HepG2 (cell line): ENCODE measurements around the gene TGM3.

Source experiments
- ARNT2 ChIP-seq: sonication (generic); formaldehyde crosslinking; IDR thresholded peaks from 2 replicates; pipeline ENCODE4 v1.8.0; 2022; ENCODE audit warnings: mild to moderate bottlenecking, low read depth, missing genetic modification reagents, moderate library complexity
- CTCF ChIP-seq: sonication (generic); formaldehyde crosslinking; IDR thresholded peaks from 2 replicates; pipeline ENCODE4 v1.5.0; 2020; ENCODE audit warnings: mild to moderate bottlenecking, missing genetic modification reagents, moderate library complexity
- FOXO4 ChIP-seq: sonication (generic); formaldehyde crosslinking; conservative IDR thresholded peaks from 2 replicates; pipeline ENCODE4 v1.8.1; 2023; ENCODE audit warnings: missing genetic modification reagents
- MIER2 ChIP-seq: IDR thresholded peaks from 2 replicates; pipeline ENCODE4 v1.6.1; 2016; ENCODE audit warnings: missing biosample characterization, missing genetic modification reagents
- MTF1 ChIP-seq: sonication (generic); formaldehyde crosslinking; IDR thresholded peaks from 2 replicates; pipeline ENCODE4 v1.5.0; 2020; ENCODE audit warnings: missing genetic modification reagents
- NBN ChIP-seq: fragments of 450-650 bp; conservative IDR thresholded peaks from 2 replicates; pipeline ENCODE4 v1.6.1; 2017
- POLR2A ChIP-seq, 2 experiments: IDR thresholded peaks; 2 replicates each; pipeline ENCODE4 v1.6.1; 2011; ENCODE audit warnings: low read depth in 2 of 2, low read length in 2 of 2, mild to moderate bottlenecking in 1 of 2, moderate library complexity in 1 of 2; ENCODE audit not compliant: insufficient read depth in 1 of 2
- SNAI1 ChIP-seq: sonication (generic); formaldehyde crosslinking; IDR thresholded peaks from 2 replicates; pipeline ENCODE4 v1.5.0; 2020; ENCODE audit warnings: mild to moderate bottlenecking, missing genetic modification reagents, borderline replicate concordance
- TFDP1 ChIP-seq: IDR thresholded peaks from 2 replicates; pipeline ENCODE4 v1.6.1; 2016; ENCODE audit warnings: missing compliant biosample characterization, missing genetic modification reagents, borderline replicate concordance
- ZEB1 ChIP-seq: IDR thresholded peaks from 2 replicates; pipeline ENCODE4 v1.6.1; 2012; ENCODE audit warnings: mild to moderate bottlenecking, low read depth, inconsistent platforms; ENCODE audit not compliant: insufficient replicate concordance
- ZFP36 ChIP-seq: fragments of 150-350 bp; IDR thresholded peaks from 2 replicates; pipeline ENCODE4 v1.6.1; 2018; ENCODE audit warnings: borderline replicate concordance, low read length, low read depth; ENCODE audit not compliant: partially characterized antibody
- ZNF138 ChIP-seq: sonication (generic); formaldehyde crosslinking; IDR thresholded peaks from 2 replicates; pipeline ENCODE4 v1.5.0; 2020; ENCODE audit warnings: mild to moderate bottlenecking, low read depth, missing genetic modification reagents
- ZNF274 ChIP-seq: sonication (generic); formaldehyde crosslinking; IDR thresholded peaks from 2 replicates; pipeline ENCODE4 v1.5.1; 2020; ENCODE audit warnings: mild to moderate bottlenecking, missing genetic modification reagents

- TF ChIP-seq FOXO4 (CRISPR knock-in tag), result no peak
- TF ChIP-seq NBN, result no peak
- no peak for TF ChIP-seq ZNF138 (CRISPR knock-in tag)
- TF ChIP-seq POLR2A (IDR thresholded peaks at IDR 0.05; ENCODE audit: insufficient read depth in 1 of 2, low read depth in 2 of 2, low read length in 2 of 2), result no peak
- TF ChIP-seq ARNT2 (CRISPR knock-in tag), result no peak
- TF ChIP-seq ZFP36, result no peak
- no peak for TF ChIP-seq MIER2 (CRISPR knock-in tag)
- TF ChIP-seq MTF1 (CRISPR knock-in tag), result no peak
- TF ChIP-seq SNAI1 (CRISPR knock-in tag), result no peak
- no peak for TF ChIP-seq ZEB1
- no peak for TF ChIP-seq CTCF (CRISPR knock-in tag)
- no peak for TF ChIP-seq TFDP1 (CRISPR knock-in tag)
- no peak for TF ChIP-seq ZNF274 (CRISPR knock-in tag)
Measured at GRCh38 chr20:2326046-2326445, 30.2 kb downstream of the TGM3 start.
